ENCODE data around the gene SLC9A2. TPM values are rescaled to one million over a fixed set of nuclear protein-coding genes. Genes with fewer than 3 reads are reported as not detected.
A peak's percentile ranks its signal among the peaks of the same experiment; 100 is the strongest.

SLC9A2 gene
- total RNA-seq, 1 donor, result not detected

- DNase-seq (ENCODE audit: low read depth), result peak; percentile 60
- H3K4me3 ChIP-seq (ENCODE audit: low read depth, low read length), result no peak overlapping the region
- TF ChIP-seq CTCF (IDR thresholded peaks at IDR 0.05; ENCODE audit: insufficient read depth, low read depth, low read length), result peak; percentile 99
Measured at GRCh38 chr2:102615620-102616436, 3.5 kb upstream of the SLC9A2 start.

DNA sequence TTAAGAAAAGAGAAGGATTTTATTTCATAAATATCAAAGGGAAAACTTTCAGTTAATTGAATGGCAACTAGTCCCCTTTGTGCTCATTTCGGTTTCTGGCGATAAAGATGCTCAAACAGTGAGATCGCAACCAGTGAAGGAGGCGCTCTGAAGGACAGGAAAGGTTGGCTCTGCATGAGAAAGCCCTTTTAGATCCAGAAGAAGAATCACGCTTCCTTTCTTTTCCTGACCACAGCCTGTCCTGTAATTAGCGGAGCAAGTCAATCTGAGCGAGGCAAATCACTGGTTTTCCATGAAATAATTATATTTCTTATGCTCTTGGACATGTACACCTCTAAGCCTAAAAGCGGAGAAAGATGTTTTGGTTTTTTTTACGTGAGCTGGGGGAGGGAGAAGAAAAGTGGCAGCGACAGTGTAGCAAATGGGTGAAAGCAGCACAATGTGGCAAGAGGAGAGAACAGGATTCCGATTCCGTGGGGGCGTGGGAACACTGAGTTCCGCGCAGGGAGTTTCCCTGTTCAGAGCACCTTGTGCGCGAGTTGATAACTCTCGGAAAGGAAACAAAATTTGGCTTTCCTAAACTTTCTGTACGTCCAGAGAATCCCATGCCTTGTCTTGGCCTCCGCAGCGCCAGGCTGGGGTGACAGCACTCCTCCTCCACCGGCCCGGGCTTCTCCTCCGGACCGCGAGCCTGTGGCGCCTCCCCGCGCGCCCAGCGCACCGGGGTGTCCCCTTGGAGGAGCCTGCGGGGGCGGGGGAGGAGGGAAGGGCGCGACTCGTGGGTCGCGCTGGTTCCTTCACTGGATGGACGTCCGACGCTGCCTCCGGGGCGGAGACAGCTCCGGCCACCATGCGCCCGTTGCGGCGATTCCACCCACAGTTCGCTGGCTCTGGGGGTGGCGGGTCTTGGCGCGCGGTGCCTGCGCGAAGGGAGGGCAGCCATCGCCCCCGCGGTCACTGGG lies 620 bp upstream of the SLC9A2 start:
- TF ChIP-seq CTCF (IDR thresholded peaks at IDR 0.05; ENCODE audit: insufficient read depth, low read depth, low read length), result no peak
- DNase-seq (ENCODE audit: low read depth), result peak; percentile 3
- H3K4me3 ChIP-seq (ENCODE audit: low read depth, low read length), result peak overlapping the region; percentile 24

DNA sequence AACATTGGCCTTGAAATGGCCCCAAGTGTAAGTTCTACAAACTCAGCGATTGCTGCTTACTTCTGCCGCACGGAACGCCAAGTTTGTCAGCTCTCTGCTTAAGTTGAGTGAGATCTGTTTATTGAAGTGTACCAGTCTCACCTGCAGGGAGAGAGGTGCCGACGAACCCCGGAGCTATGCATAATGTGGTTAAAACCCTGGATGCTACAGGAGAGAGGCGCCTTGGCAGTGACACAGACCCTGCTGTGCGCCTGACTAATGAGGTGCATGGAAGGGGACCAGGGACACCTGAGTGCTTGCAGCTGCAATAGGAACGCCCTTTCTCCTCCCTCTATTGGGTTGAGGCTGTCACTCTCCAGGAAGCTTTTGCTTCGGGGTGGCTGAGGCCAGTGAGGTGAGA lies 979 bp downstream of the SLC9A2 start:
- DNase-seq (ENCODE audit: low read depth), result no peak
- TF ChIP-seq CTCF (IDR thresholded peaks at IDR 0.05; ENCODE audit: insufficient read depth, low read depth, low read length), result no peak
- no peak overlapping the region for H3K4me3 ChIP-seq (ENCODE audit: low read depth, low read length)

DNA sequence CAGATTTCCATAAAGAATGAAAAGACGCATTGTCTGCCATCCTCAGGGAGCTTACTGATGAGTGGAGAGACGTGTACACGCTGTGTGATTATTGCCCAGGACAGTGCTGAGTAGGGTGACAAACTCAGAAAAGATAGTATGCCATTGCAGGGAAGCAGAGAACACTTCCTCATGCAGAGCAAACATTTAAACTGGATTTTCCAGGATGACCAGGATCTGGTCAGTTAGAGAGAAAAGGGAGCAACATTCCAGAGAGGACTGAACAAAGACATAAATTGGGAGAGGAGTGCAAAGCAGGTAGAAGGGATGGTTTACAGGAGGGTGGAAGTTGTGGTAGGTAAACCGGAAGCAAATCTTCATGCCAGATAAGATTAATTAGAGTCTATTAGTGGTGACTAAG lies 2.3 kb downstream of the SLC9A2 start:
- no peak overlapping the region for H3K4me3 ChIP-seq (ENCODE audit: low read depth, low read length)
- no peak for TF ChIP-seq CTCF (IDR thresholded peaks at IDR 0.05; ENCODE audit: insufficient read depth, low read depth, low read length)
- DNase-seq (ENCODE audit: low read depth), result no peak

- no peak for DNase-seq (ENCODE audit: low read depth)
- no peak overlapping the region for H3K4me3 ChIP-seq (ENCODE audit: low read depth, low read length)
- TF ChIP-seq CTCF (IDR thresholded peaks at IDR 0.05; ENCODE audit: insufficient read depth, low read depth, low read length), result no peak
Measured at GRCh38 chr2:102622646-102623045, 3.3 kb downstream of the SLC9A2 start.

DNA sequence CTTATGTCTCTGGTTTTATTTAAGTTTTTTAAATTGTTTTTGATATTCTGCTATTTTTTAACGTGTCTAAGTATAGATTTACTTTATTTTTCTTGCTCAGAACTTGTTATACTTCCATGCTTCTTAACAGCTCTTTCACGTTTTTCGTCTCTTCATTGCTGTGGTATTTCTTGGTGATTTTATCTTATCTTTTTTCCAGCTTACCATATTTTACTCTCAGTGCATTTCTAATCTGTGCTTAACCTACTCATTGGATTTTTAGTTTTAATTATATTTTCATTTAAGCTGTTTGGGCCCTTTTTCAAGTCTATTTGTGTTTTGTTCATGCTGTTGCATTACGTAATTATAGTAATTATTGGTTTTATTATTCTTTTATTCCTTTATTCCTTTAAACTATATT lies 11.1 kb downstream of the SLC9A2 start:
- no peak overlapping the region for H3K4me3 ChIP-seq (ENCODE audit: low read depth, low read length)
- TF ChIP-seq CTCF (IDR thresholded peaks at IDR 0.05; ENCODE audit: insufficient read depth, low read depth, low read length), result no peak
- no peak for DNase-seq (ENCODE audit: low read depth)
